HFF-Myc (cell line): ENCODE results near the gene GAPT.
"Not testable (repeated sequence)": the region's sequence is repeated elsewhere in the genome, so short reads cannot be mapped to it uniquely, and the experiment has no call there.

Experiments used
- DNase-seq: peaks from one replicate; pipeline ENCODE4 v3.0.0-alpha.2; 2011; ENCODE audit warnings: low read depth; ENCODE audit errors: extremely low read depth
- H3K4me3 ChIP-seq: replicated peaks from 2 replicates; pipeline ENCODE4 v1.5.1; 2011; ENCODE audit warnings: low read depth, mild to moderate bottlenecking, control low read depth, low read length
- CTCF ChIP-seq: IDR thresholded peaks from 2 replicates; pipeline ENCODE4 v1.5.1; 2012; ENCODE audit warnings: mild to moderate bottlenecking, low read depth, low read length, control low read depth; ENCODE audit errors: missing control alignments

Gene GAPT

DNA sequence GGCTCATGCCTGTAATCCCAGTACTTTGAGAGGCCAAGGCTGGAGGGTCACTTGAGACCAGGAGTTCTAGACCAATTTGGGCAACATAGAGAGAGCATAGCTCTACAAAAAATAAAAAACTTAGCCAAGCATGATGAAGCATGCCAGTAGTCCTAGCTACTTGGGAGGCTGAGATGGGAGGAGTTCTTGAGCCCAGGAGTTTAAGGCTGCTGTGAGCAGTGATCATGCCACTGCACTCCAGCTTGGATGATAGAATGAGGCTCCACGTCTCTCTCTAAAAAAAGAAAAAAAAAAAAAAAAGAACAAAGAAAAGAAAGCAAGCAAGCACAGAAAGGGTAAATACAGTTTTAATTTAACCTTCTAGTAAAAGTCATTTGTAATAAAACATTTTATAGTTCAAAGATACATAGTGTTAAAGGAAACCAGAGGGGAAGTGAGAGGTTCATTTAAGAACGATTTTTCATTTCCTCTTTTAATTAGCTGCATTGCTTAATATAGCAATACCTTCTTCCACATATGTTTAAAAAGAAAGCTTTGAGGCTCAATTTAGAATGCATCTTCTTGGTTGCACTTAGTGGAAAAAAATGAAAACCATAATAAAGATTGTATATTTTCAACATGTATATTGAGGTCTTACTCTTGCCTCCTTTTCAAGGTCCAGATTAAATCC, 14.9 kb downstream of the GAPT start:
- no peak for DNase-seq
- TF ChIP-seq CTCF = no peak

GRCh38 chr5:58507715-58508114, 16.5 kb downstream of the GAPT start:
- no peak overlapping the region for H3K4me3 ChIP-seq
- no peak for TF ChIP-seq CTCF
- DNase-seq = no peak

More for the DNA sequence above, 14.9 kb downstream of the GAPT start:
- no peak overlapping the region for H3K4me3 ChIP-seq

DNA sequence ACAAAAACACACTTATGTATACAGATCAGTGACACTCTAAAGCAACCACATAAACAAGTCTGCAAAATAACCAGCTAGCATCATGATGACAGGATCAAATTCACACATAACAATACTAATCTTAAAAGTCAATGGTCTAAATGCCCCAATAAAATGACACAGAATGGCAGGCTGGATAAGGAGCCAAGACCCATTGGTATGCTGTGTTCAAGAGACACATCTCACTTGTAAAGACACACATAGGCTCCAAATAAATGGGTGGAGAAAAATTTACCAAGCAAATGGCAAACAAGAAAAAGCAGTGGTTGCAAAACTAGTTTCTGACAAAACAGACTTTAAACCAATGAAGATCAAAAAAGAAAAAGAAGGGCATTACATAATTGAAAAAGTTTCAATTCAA, 26.0 kb downstream of the GAPT start:
- H3K4me3 ChIP-seq = no peak overlapping the region
- DNase-seq = no peak
- no peak for TF ChIP-seq CTCF

DNA sequence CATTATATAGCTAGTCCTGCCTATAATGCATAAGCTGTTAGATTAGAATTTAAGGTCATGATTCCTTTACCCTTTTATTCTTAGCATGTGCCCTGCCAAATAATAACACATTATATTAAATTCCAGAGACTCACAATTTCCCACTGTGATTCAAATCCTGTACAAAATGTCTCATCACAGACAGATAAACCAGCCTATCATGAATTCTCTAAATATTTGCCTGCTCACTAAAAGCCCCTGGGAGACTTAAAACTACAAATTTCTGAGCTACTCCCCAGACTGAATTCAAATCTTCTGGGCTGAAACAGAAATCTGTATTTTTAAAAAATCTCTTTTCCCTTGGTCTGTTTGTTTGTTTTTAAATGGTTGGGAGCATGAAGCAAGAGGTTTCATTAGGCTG, 32.7 kb downstream of the GAPT start:
- DNase-seq = no peak
- no peak overlapping the region for H3K4me3 ChIP-seq
- TF ChIP-seq CTCF = no peak

DNA sequence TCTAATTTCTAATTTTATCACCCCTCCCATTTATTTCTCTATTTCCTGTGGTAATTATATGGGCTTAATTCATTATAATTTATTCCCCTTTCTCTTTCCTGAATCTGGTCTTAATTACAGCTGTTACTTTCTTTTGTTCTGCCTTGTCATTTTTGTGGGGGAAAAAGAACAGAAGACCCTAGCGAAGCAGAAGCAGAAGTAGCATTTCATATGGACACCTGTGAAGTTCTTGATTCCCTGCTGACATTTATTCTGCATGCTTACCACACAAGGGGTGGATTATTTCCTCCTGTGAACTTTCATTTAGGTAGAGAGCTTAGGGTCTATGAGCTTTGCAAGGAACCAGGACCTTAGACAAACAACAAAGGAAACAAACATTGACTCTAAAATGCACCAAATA, 33.3 kb downstream of the GAPT start:
- H3K4me3 ChIP-seq = no peak overlapping the region
- no peak for DNase-seq
- TF ChIP-seq CTCF = no peak

DNA sequence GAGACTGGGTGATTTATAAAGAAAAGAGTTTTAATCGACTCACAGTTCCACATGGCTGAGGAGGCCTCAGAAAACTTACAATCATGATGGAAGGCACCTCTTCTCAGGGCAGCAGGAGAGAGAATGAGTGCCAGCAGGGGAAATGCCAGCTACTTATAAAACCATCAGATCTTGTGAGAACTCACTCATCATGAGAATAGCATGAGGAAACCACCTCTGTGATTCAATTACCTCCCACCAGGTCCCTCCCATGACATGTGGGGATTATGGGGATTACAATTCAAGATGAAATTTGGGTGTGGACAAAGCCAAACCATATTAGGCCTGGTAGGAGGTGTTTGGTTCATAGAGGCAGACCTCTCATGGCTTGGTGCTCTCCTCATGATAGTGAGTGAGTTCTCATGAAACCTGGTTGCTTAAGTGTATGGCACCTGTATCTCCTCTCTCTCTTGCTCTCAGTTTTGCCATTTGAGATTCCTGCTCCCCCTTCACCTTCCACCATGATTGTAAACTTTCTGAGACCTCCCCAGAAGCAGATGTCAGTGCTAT, 39.8 kb downstream of the GAPT start:
- TF ChIP-seq CTCF = no peak
- DNase-seq = no peak
- H3K4me3 ChIP-seq = no peak overlapping the region

DNA sequence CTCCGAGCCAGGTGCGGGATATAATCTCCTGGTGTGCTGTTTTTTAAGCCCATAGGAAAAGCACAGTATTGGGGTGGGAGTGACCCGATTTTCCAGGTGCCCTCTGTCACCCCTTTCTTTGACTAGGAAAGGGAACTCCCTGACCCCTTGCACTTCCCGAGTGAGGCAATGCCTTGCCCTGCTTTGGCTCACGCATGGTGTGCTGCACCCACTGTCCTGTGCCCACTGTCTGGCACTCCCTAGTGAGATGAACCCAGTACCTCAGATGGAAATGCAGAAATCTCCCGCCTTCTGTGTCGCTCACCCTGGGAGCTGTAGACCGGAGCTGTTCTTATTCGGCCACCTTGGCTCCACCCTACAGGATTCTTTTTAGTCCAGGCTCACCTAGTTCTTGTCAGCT, 50.7 kb downstream of the GAPT start:
- H3K4me3 ChIP-seq, DNase-seq: not testable (repeated sequence)
